Measurements from ENCODE around the gene CCL16. TPM values are rescaled to one million over a fixed set of nuclear protein-coding genes. Genes with fewer than 3 reads are reported as not detected.

Gene CCL16
- total RNA-seq, 1 donor from 2014 or later, result not detected

DNA sequence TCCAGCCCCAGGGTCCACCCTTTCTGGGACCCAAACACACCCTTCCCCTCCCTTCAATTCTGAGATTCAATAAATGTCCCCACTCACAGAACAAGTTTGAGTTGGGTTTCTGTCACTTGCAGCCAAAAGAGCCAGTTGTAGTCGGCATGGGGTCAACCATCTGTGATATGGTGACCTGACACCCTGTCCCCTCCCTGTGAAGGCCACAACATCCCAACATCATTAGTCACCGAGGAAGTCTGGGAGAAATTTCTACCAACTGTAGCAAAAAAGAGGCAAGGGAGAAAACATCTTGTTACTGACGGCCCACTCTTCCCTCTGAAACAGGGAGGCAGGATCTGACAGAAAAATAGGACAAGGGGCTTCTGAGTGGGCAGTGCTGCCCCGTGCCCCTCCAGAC, 37.1 kb downstream of the CCL16 start:
- H3K27me3 ChIP-seq (ENCODE audit: insufficient read depth, low read length), result peaks cover 2% of the 10 kb centered on the region
- no peaks in the 10 kb centered on the region for H4K20me1 ChIP-seq (ENCODE audit: insufficient read depth, low read length)
- Mint-ChIP-seq H3K9me3 (ENCODE audit: unreplicated experiment) (no peaks in the 10 kb centered on the region), H3K4me1 (ENCODE audit: low read depth, unreplicated experiment) (peaks cover 14% of the 10 kb centered on the region), H3K27ac (ENCODE audit: unreplicated experiment) (no peak overlapping the region), H3K4me3 (ENCODE audit: unreplicated experiment) (no peak overlapping the region), H3K27me3 (ENCODE audit: low read depth, unreplicated experiment) (no peaks in the 10 kb centered on the region), H3K36me3 (ENCODE audit: low read depth, unreplicated experiment) (no peaks in the 10 kb centered on the region)
- H3K27ac ChIP-seq (ENCODE audit: low read depth, low read length), result no peak overlapping the region
- no peak overlapping the region for H3K4me2 ChIP-seq (ENCODE audit: low read length)
- H2AFZ ChIP-seq (ENCODE audit: low read depth, low read length), result no peak overlapping the region
- DNase-seq (ENCODE audit: low read depth) (no peak), FAIRE-seq (no peak)
- no peaks in the 10 kb centered on the region for H3K79me2 ChIP-seq (ENCODE audit: insufficient read depth, low read length)
- H3K4me1 ChIP-seq (ENCODE audit: insufficient read depth, low read length), result no peaks in the 10 kb centered on the region
- no peaks in the 10 kb centered on the region for H3K36me3 ChIP-seq (ENCODE audit: insufficient read depth, low read length)
- no peak for TF ChIP-seq EZH2 (IDR thresholded peaks at IDR 0.05; ENCODE audit: insufficient read depth, low read length)
- TF ChIP-seq, protein P1, sequence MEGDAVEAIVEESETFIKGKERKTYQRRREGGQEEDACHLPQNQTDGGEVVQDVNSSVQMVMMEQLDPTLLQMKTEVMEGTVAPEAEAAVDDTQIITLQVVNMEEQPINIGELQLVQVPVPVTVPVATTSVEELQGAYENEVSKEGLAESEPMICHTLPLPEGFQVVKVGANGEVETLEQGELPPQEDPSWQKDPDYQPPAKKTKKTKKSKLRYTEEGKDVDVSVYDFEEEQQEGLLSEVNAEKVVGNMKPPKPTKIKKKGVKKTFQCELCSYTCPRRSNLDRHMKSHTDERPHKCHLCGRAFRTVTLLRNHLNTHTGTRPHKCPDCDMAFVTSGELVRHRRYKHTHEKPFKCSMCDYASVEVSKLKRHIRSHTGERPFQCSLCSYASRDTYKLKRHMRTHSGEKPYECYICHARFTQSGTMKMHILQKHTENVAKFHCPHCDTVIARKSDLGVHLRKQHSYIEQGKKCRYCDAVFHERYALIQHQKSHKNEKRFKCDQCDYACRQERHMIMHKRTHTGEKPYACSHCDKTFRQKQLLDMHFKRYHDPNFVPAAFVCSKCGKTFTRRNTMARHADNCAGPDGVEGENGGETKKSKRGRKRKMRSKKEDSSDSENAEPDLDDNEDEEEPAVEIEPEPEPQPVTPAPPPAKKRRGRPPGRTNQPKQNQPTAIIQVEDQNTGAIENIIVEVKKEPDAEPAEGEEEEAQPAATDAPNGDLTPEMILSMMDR (IDR thresholded peaks at IDR 0.05; ENCODE audit: insufficient read depth, low read depth, low read length), result no peak
- H3K4me3 ChIP-seq (ENCODE audit: insufficient read depth, low read depth, low read length), result no peak overlapping the region
- H3K9ac ChIP-seq (ENCODE audit: low read length), result no peak overlapping the region
- H3K9me3 ChIP-seq (ENCODE audit: insufficient read depth, low read depth, low read length), result no peaks in the 10 kb centered on the region

DNA sequence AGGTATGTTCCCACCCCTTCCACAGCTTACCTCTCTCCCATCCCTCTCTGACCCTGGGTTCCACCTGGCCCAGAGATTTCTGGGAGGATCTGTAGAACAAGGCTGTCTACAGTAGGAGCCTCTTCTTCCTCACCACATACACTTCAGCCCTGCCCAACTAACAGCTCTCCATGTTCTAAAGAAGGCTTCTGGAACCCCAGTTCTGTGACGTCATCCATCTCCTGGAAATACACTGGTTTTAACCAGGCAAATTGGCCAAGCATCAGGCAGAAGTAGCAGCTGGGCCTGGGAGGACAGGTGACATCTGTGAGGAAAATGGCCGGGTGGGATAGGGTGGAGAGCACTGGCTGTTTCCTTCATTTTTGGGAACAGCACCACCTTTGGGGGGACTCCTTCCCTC, 37.8 kb downstream of the CCL16 start, which contains the start of gene LYZL6:
LYZL6 (minus strand) TSS at position 177 of the 400 bp plus-strand sequence. CDS start 4,357 bp downstream, outside the sequence.
- Mint-ChIP-seq H3K9me3 (ENCODE audit: unreplicated experiment) (no peaks in the 10 kb centered on the region), H3K4me3 (ENCODE audit: unreplicated experiment) (no peak within 1 kb of the TSS)
- H3K79me2 ChIP-seq (ENCODE audit: insufficient read depth, low read length), result no peaks in the 10 kb centered on the region

More for the DNA sequence above, 37.8 kb downstream of the CCL16 start, which contains the start of gene LYZL6:
- no peaks in the 10 kb centered on the region for H4K20me1 ChIP-seq (ENCODE audit: insufficient read depth, low read length)
- H3K4me2 ChIP-seq (ENCODE audit: low read length), result no peak within 1 kb of the TSS
- no peak within 1 kb of the TSS for H3K27ac ChIP-seq (ENCODE audit: low read depth, low read length)
- TF ChIP-seq, protein P1 (IDR thresholded peaks at IDR 0.05; ENCODE audit: insufficient read depth, low read depth, low read length), result no peak
- TF ChIP-seq EZH2 (IDR thresholded peaks at IDR 0.05; ENCODE audit: insufficient read depth, low read length), result no peak
- no peaks in the 10 kb centered on the region for H3K4me1 ChIP-seq (ENCODE audit: insufficient read depth, low read length)
- no peak within 1 kb of the TSS for H3K27ac Mint-ChIP-seq (ENCODE audit: unreplicated experiment)
- no peaks in the 10 kb centered on the region for H3K36me3 Mint-ChIP-seq (ENCODE audit: low read depth, unreplicated experiment)
- FAIRE-seq (no peak), DNase-seq (ENCODE audit: low read depth) (no peak)
- H2AFZ ChIP-seq (ENCODE audit: low read depth, low read length), result no peak within 1 kb of the TSS
- no peaks in the 10 kb centered on the region for H3K36me3 ChIP-seq (ENCODE audit: insufficient read depth, low read length)
- no peaks in the 10 kb centered on the region for H3K9me3 ChIP-seq (ENCODE audit: insufficient read depth, low read depth, low read length)
- H3K27me3 Mint-ChIP-seq (ENCODE audit: low read depth, unreplicated experiment), result no peaks in the 10 kb centered on the region
- no peak within 1 kb of the TSS for H3K9ac ChIP-seq (ENCODE audit: low read length)
- H3K4me1 Mint-ChIP-seq (ENCODE audit: low read depth, unreplicated experiment), result peaks cover 14% of the 10 kb centered on the region
- no peak within 1 kb of the TSS for H3K4me3 ChIP-seq (ENCODE audit: insufficient read depth, low read depth, low read length)
- peaks cover 2% of the 10 kb centered on the region for H3K27me3 ChIP-seq (ENCODE audit: insufficient read depth, low read length)

Data from astrocyte (in vitro differentiated cells and primary cell).